A673 (cell line): ENCODE measurements around the gene RHOB.

Experiments
- EZH2 ChIP-seq: fragments of 200-600 bp; sonication (generic); IDR thresholded peaks from 2 replicates; pipeline ENCODE4 v1.6.1; 2017; ENCODE audit warnings: borderline replicate concordance, low read depth, mild to moderate bottlenecking, mixed read lengths, antibody characterized with exemption, low read length; ENCODE audit not compliant: poor library complexity, severe bottlenecking
- TF ChIP-seq, protein P1 (sequence below): fragments of 300-800, 200-600 bp; sonication (generic); conservative IDR thresholded peaks from 2 replicates; pipeline ENCODE4 v1.5.1; 2017; ENCODE audit warnings: low read depth, mild to moderate bottlenecking, antibody characterized with exemption, low read length, moderate library complexity, mixed read lengths

DNA sequence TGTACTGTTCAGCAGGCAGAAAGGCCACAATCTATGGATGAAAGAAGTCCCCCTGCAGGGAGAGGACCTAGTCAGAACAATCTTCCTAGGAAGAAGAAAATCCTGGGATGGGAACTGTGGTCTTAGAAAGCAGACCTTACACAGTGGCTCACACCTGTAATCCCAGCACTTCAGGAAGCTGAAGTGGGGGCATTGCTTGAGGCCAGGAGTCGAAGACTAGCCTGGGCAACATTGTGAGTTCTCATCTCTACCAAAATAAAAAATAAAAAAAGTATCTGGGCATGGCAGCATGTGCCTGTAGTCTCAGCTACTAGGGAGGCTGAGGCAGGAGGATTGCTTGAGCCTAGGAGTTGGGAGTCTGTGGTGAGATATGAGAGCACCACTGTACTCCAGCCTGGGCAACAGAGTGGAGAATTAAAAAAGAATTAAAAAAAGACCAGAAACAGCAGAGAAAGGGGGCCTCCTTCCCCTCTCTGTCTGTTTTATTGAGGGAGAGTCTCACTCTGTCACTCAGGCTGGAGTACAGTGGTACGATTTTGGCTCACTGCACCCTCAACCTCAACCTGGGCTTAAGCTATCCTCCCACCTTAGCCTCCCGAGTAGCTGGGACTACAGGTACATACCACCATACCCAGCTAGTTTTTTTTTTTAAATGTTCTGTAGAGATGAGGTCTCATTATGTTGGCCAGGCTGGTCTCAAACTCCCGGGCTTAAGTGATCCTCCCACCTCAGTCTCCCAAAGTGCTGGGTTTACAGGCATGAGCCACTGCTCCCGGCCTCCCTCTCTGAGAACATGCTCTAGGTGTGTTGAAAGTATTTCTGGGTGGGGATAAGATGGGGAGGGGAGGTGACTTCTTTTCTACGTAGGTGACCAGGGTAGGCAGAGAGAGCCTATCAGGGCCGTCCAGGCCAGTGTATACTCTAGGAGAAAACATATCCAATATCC, 7.4 kb downstream of the RHOB start:
- TF ChIP-seq, protein P1, sequence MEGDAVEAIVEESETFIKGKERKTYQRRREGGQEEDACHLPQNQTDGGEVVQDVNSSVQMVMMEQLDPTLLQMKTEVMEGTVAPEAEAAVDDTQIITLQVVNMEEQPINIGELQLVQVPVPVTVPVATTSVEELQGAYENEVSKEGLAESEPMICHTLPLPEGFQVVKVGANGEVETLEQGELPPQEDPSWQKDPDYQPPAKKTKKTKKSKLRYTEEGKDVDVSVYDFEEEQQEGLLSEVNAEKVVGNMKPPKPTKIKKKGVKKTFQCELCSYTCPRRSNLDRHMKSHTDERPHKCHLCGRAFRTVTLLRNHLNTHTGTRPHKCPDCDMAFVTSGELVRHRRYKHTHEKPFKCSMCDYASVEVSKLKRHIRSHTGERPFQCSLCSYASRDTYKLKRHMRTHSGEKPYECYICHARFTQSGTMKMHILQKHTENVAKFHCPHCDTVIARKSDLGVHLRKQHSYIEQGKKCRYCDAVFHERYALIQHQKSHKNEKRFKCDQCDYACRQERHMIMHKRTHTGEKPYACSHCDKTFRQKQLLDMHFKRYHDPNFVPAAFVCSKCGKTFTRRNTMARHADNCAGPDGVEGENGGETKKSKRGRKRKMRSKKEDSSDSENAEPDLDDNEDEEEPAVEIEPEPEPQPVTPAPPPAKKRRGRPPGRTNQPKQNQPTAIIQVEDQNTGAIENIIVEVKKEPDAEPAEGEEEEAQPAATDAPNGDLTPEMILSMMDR, result no peak
- TF ChIP-seq EZH2, result no peak
